A549 (cell line): Measurements from ENCODE around the gene HSD11B1.
"Not testable (repeated sequence)": the region's sequence is repeated elsewhere in the genome, so short reads cannot be mapped to it uniquely, and the experiment has no call there.

Source experiments
- CEBPB ChIP-seq, 2 experiments: fragments of >200 bp in 1 of 2; sonication (Bioruptor Twin) in 1 of 2; formaldehyde crosslinking in 1 of 2; IDR thresholded peaks; 2 replicates each; pipeline ENCODE4 v1.6.1; 2012 to 2016
- EHF ChIP-seq: fragments of 250-450 bp; sonication (Bioruptor Pico); IDR thresholded peaks from 2 replicates; pipeline ENCODE4 v1.5.0; 2020; ENCODE audit warnings: mild to moderate bottlenecking
- HDAC2 ChIP-seq: fragments of 200-600 bp; sonication (generic); IDR thresholded peaks from 2 replicates; pipeline ENCODE4 v1.6.1; 2016
- HOXB13 ChIP-seq: fragments of 250-450 bp; sonication (Bioruptor Pico); IDR thresholded peaks from 2 replicates; pipeline ENCODE4 v1.5.0; 2020; ENCODE audit warnings: low read depth, mild to moderate bottlenecking, moderate library complexity
- KDM5A ChIP-seq: fragments of 200-600 bp; sonication (generic); IDR thresholded peaks from 2 replicates; pipeline ENCODE4 v1.6.1; 2016; ENCODE audit warnings: antibody characterized with exemption, mild to moderate bottlenecking
- MYC ChIP-seq: IDR thresholded peaks from 2 replicates; pipeline ENCODE4 v1.6.1; 2012; ENCODE audit warnings: mild to moderate bottlenecking, inconsistent platforms, low read length, improper control_type of control experiment, borderline replicate concordance
- PHF8 ChIP-seq: fragments of 200-600 bp; sonication (generic); IDR thresholded peaks from 2 replicates; pipeline ENCODE4 v1.6.1; 2016; ENCODE audit warnings: low read depth, mild to moderate bottlenecking, antibody characterized with exemption, moderate library complexity, borderline replicate concordance
- SMC3 ChIP-seq: fragments of >200 bp; sonication (Bioruptor Twin); formaldehyde crosslinking; IDR thresholded peaks from 3 replicates; pipeline ENCODE4 v1.6.1; 2018; ENCODE audit warnings: inconsistent platforms
- SREBF2 ChIP-seq: fragments of 450-650 bp; IDR thresholded peaks from 2 replicates; pipeline ENCODE4 v1.6.1; 2014; ENCODE audit warnings: mild to moderate bottlenecking, moderate library complexity
- TF ChIP-seq, protein P1 (sequence below): fragments of >200 bp; sonication (Bioruptor Twin); formaldehyde crosslinking; IDR thresholded peaks from 3 replicates; pipeline ENCODE4 v1.5.1; 2016

- TF ChIP-seq CEBPB (IDR thresholded peaks at IDR 0.05); KDM5A; MYC; HOXB13 (CRISPR knock-in tag); SMC3; HDAC2; EHF; PHF8; SREBF2: not testable (repeated sequence)
- TF ChIP-seq, protein P1, sequence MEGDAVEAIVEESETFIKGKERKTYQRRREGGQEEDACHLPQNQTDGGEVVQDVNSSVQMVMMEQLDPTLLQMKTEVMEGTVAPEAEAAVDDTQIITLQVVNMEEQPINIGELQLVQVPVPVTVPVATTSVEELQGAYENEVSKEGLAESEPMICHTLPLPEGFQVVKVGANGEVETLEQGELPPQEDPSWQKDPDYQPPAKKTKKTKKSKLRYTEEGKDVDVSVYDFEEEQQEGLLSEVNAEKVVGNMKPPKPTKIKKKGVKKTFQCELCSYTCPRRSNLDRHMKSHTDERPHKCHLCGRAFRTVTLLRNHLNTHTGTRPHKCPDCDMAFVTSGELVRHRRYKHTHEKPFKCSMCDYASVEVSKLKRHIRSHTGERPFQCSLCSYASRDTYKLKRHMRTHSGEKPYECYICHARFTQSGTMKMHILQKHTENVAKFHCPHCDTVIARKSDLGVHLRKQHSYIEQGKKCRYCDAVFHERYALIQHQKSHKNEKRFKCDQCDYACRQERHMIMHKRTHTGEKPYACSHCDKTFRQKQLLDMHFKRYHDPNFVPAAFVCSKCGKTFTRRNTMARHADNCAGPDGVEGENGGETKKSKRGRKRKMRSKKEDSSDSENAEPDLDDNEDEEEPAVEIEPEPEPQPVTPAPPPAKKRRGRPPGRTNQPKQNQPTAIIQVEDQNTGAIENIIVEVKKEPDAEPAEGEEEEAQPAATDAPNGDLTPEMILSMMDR: not testable (repeated sequence)
Observed at GRCh38 chr1:209700686-209701085, 4.0 kb upstream of the HSD11B1 start.
